GM18505 (cell line): ENCODE results near the gene DCTPP1.

ENCODE experiments used
- ATAC-seq: cut with Tn5 transposase; IDR thresholded peaks from one replicate; pipeline ENCODE4 v1.9.1; 2021; ENCODE audit not compliant: unreplicated experiment
- POLR2A ChIP-seq: IDR thresholded peaks from 4 replicates; pipeline ENCODE4 v1.6.1; 2011; ENCODE audit warnings: borderline replicate concordance; ENCODE audit not compliant: insufficient read depth, insufficient read length; ENCODE audit errors: extremely low read depth

The DCTPP1 gene

DNA sequence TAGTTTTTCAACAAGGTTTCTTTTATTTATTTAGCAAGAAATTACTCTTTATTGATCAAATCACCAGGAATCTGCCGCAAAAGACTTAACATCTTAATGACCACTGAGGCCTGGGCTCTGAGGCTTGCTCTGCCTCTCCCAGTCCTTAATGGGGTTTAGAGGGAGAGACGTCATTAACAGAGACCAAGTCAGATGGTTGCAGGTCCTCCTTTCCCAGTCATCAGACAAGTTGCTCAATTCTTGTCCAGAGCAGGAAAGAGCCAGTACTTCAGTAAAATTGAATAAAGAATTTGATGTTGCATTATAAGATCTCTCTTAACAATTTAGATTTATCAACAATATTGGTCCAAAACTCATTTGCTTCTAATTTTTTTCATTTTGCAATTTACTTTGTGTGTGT, 13.8 kb upstream of the DCTPP1 start:
- ATAC-seq, result no peak
- no peak for TF ChIP-seq POLR2A

DNA sequence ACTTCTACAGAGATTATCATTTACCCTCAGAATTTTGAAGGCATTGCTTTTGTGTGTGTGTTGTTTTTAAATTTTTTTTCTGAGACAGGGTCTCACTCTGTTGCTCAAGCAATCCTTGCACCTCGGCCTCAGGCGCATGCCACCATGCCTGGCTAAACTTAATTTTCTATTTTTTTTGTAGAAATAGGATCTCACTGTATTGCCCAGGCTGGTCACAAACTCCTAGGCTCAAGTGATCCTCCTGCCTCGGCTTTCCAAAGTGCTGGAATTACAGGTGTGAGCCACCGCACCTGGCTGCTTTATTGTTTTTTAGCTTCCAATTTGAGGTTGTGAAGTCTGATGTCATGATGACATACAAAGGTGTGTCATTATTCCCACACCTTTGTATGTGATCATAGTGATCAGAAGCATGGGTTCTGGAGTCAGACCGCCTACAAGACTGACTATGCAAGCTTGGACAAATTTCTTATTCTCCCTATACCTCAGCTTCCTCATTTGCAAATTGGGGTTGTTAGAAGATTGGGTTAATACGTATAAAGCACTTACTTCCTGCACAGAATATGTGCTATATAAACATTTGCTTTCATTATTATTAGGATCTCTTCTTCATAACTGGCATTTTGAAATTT, 10.0 kb upstream of the DCTPP1 start:
- ATAC-seq, result no peak
- TF ChIP-seq POLR2A, result no peak

DNA sequence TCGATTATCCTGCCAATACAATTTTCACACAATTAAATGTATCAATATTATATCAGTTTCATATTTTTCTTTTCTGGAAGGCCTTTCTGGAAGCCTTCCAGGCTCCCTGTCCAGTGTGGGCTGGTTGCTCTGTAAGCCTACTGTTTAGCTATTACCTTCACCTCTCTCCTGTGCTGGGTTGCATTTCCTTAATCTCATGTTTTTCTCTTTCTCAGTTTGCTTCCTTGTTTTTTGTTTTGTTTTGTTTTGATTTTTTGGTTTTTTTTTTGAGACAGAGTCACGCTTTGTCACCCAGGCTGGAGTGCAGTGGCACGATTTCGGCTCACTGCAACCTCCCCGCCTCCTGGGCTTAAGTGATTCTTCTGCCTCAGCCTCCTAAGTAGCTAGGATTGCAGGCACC, 9.0 kb upstream of the DCTPP1 start:
- no peak for TF ChIP-seq POLR2A

DNA sequence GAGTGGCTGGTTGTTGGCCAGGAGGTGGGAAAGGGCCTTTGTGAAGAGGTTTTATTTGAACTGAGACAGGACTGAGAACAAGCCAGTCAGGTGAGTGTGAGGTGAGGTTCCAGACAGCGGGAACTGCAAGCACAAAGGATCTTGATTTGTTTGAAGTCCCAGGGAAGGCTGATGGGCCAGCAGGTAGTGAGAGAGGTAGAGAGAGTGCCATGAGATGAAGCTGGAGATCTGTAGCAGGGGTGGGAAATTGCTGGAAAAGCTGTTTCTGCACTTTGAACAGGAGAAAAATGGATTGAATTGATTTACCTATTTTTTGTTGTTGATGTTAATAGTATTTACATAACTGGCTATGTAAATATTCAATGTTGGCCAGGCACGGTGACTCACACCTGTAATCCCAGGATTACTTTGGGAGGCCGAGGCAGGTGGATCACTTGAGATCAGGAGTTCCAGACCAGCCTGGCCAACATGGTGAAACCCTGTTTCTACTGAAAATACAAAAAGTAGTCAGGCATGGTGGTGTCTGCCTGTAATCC, 7.7 kb upstream of the DCTPP1 start:
- no peak for ATAC-seq
- TF ChIP-seq POLR2A, result no peak

More for the DNA sequence above, 9.0 kb upstream of the DCTPP1 start:
- no peak for ATAC-seq

DNA sequence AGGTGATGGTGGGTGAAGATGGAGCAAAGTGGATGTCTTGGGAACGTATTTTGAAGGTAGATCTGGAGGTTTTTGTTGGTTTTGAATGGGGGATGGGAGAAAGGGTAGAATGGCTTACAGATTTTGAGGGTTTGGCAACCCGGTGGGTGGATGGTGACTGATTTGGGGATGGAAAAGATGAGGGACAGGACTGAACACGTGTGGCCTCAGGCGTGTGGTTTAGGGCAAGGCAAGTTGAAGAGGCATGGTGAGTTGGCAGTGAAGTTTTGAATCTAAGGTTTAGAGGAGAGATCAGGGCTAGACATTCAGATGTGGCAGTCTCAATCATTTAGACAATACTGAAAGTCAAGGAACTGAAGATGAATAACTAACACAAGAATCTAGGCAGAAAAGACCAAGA, 5.0 kb upstream of the DCTPP1 start:
- TF ChIP-seq POLR2A, result no peak
- ATAC-seq, result no peak

DNA sequence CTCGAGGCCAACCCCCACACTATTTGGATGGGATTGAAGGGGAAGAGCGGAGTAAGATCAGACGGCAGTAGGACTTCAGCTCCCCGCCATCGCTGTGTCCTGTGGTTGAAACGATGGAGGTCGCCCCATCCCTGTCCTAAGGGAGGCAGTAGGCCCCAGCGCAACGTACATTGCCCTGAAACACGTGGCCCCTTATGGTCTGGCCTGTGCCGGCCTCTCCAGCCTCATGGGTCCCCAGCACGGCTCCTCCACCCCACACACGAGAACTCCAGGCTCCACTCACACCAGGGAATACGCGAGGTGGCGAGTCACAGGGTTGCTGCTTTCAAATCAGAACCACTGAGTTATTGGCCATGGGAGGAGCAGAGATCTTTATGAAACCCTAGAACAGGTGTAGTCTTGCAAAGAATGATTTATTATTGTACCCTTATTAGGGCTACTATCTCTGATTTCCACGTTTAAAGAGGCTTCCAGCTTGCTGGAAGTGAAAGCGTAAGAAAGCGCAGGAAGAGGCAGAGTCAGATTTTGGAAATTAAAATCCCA, 669 bp upstream of the DCTPP1 start:
- ATAC-seq, result no peak
- TF ChIP-seq POLR2A, result no peak

DNA sequence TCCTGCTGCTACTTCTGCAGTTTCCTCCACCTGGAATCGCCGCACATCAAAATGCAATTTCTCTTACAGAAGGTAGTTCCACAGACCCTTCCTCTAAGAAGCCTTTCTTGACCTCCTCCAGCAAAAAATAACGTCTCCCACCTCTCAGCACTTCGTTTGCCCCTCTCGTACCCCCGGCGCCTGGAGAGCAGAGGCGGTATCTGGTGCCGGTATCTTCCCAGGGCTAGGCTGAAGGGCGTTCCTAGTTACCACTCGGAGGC, 482 bp downstream of the DCTPP1 start:
- no peak for TF ChIP-seq POLR2A
- no peak for ATAC-seq

DNA sequence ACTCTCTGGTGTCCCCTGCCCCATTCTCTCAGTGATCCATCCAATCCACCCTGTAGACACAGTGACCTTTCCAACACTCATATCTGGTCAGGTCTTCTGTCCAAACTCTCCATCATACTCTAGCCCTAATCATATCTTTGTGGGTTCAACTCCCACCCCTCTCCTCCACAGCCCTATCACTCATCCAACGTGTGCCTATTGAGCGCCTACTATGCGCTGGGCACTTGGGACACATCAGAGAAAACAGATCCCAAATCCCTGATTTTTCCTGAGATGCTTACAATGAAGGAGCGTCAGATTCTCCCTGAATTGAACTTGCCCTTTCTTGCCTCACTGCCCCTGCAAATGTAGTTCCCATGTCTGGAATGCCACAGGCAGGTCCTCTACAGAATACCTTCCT, 1.8 kb downstream of the DCTPP1 start:
- TF ChIP-seq POLR2A, result no peak
- ATAC-seq, result no peak

DNA sequence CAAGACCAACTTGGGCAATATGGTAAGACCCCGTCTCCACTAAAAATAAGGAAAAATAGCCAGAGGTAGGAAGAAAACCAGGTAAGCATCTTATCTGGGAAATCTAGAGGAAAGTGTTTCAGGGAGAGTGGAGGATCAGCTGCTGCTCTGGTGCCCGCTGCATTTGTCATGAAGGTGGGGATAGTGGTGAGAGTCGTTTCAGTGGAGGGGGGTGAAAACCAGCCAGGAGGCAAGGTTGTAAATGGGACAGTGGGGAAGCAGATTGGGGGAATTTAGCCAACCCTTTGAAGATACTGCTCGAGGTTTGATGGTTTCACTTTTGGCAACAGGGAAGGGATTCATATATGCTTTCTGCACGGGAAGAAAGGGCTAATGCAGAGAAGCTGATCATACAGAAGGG, 8.8 kb downstream of the DCTPP1 start:
- TF ChIP-seq POLR2A, result no peak
- ATAC-seq, result no peak

DNA sequence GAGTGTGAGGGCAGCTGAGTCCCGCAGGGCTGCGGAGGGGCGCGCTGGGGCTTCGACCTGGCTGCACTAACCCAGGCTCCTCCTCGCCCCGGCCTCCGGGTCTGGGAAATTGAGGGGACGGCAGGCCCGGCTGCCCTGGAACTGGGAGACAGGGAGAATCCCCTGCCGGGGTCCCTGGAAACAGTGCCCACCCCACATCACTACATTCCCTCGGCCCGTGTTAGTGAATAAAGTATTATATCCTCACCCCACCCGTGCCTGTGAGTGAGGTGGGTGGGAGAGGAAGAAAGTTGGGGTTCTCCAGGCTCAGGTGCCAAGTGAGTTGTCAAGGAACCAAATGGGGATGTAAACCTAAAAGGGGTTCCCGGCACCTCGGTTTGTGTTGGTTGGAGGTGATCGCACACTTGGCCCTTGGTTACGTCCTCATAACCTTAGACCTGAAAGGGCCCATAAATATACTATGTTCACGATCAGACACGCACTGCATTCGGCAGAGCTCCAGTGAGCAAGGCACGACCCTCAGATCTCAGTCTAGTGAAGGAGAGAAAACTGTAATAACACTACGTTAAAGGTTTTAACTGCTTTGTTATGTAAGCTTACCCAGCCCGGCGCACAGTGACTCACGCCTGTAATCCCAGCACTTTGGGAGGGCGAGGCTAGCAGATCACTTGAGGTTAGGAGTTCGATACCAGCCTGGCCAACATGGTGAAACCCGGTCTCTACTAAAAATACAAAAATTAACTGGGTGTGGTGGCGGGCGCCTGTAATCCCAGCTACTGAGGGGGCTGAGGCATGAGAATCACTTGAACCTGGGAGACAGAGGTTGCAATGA, 11.3 kb downstream of the DCTPP1 start:
- ATAC-seq, result no peak
- TF ChIP-seq POLR2A, result no peak

DNA sequence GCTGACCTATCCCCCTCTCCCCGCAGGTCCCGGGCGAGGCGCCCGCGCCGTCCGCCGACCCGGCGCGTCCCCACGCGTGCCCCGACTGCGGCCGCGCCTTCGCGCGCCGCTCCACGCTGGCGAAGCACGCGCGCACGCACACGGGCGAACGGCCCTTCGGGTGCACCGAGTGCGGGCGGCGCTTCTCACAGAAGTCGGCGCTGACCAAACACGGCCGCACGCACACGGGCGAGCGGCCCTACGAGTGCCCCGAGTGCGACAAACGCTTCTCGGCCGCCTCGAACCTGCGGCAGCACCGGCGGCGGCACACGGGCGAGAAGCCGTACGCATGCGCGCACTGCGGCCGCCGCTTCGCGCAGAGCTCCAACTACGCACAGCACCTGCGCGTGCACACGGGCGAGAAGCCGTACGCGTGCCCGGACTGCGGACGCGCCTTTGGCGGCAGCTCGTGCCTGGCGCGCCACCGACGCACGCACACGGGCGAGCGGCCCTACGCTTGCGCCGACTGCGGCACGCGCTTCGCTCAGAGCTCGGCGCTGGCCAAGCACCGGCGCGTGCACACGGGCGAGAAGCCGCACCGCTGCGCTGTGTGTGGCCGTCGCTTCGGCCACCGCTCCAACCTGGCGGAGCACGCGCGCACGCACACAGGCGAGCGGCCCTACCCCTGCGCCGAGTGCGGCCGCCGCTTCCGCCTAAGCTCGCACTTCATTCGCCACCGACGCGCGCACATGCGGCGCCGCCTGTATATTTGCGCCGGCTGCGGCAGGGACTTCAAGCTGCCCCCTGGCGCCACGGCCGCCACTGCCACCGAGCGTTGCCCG, 12.1 kb downstream of the DCTPP1 start:
- peak; percentile 70 for TF ChIP-seq POLR2A
- ATAC-seq, result peak; percentile 79

DNA sequence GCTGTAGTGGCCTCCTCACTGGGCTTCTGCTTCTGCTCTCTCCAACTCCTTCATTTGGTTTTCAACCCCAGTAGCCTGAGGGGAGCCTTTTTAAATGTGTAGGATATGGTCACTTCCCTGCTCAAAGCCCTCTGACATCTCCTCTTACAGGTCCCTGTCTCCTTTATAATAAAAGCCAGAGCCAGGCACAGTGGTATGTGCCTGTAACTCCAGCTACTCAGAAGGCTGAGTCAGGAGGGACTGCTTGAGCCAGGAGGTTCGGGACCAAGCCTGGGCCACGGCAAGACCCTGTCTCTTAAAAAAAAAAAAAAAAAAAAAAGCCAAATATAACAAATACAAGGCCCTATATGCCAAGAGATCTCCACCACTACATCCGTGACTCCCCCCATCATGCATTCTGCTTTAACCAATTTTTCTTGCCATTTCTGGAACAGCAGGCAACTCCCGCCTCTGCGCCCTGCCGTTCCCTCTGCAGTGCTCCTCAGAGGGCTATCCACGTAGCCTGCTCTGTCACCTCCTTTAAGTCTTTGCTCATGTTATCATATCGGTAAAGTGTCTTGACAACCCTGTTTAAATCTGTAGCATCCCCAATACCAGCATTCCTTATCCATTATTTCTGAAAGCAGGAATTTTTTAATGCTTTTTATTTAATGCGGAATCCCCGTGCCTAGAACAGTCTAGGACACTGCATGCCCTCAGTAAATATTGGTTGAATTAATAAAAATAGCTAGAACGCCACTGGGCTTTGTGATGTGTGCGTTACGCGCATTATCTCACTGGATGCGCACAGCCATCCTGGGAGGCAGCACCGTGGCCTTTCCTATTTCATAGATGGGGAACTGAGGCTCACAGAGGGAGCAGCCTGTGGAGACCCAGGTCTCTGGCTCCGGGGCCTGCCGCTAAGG, 13.0 kb downstream of the DCTPP1 start:
- no peak for TF ChIP-seq POLR2A
- no peak for ATAC-seq
